Mucosa of rectum (tissue), 2 donors: ENCODE measurements around the gene XAB2.

ENCODE experiments used
- H3K27ac ChIP-seq, 2 donors: one replicate each; pipeline ENCODE4 v1.7.0; 2013; ENCODE audit warnings: inconsistent platforms in 2 of 2, low read depth in 2 of 2, low read length in 2 of 2
- H3K27me3 ChIP-seq, 2 donors: one replicate each; pipeline ENCODE4 v1.7.0; 2013; ENCODE audit warnings: low read length in 2 of 2; ENCODE audit not compliant: control insufficient read depth in 2 of 2, insufficient read depth in 2 of 2
- H3K36me3 ChIP-seq, 2 donors: one replicate each; pipeline ENCODE4 v1.7.0; 2013; ENCODE audit warnings: low read length in 2 of 2; ENCODE audit not compliant: control insufficient read depth in 2 of 2, insufficient read depth in 2 of 2
- H3K4me1 ChIP-seq, 2 donors: one replicate each; pipeline ENCODE4 v1.7.0; 2013; ENCODE audit warnings: low read length in 2 of 2, mild to moderate bottlenecking in 1 of 2; ENCODE audit not compliant: control insufficient read depth in 2 of 2, insufficient read depth in 2 of 2
- H3K4me3 ChIP-seq, 2 donors: one replicate each; pipeline ENCODE4 v1.7.0; 2013; ENCODE audit warnings: low read length in 2 of 2
- H3K9ac ChIP-seq, 2 donors: one replicate each; pipeline ENCODE4 v1.7.0; 2013; ENCODE audit warnings: low read length in 2 of 2, low read depth in 1 of 2, mild to moderate bottlenecking in 1 of 2
- H3K9me3 ChIP-seq, 2 donors: one replicate each; pipeline ENCODE4 v1.7.0; 2013; ENCODE audit warnings: low read length in 2 of 2; ENCODE audit not compliant: control insufficient read depth in 2 of 2
- donor health status: healthy.
- donor health status: Normal muscosa, but diverticular disease.

The XAB2 gene

GRCh38 chr19:7612282-7613274 lies 16.8 kb downstream of the XAB2 start:
- no peaks in the 10 kb centered on the region for H3K4me1 ChIP-seq
- H3K36me3 ChIP-seq, result peaks cover 23 to 28% of the 10 kb centered on the region in 2 donors
- H3K27ac ChIP-seq, result no peak overlapping the region
- no peaks in the 10 kb centered on the region for H3K27me3 ChIP-seq
- no peaks in the 10 kb centered on the region for H3K9me3 ChIP-seq
- H3K4me3 ChIP-seq, result no peak overlapping the region
- H3K9ac ChIP-seq, result no peak overlapping the region

GRCh38 chr19:7611541-7612279 lies 17.6 kb downstream of the XAB2 start:
- Histone ChIP-seq H3K27ac (no peak overlapping the region), H3K27me3 (no peaks in the 10 kb centered on the region), H3K9ac (no peak overlapping the region), H3K36me3 (peaks cover 17 to 23% of the 10 kb centered on the region in 2 donors), H3K9me3 (no peaks in the 10 kb centered on the region), H3K4me1 (no peaks in the 10 kb centered on the region), H3K4me3 (no peak overlapping the region)

- no peaks in the 10 kb centered on the region for H3K4me1 ChIP-seq
Measured at GRCh38 chr19:7610491-7611240, 18.7 kb downstream of the XAB2 start.

GRCh38 chr19:7607874-7608560 lies 21.3 kb downstream of the XAB2 start:
- Histone ChIP-seq H3K27ac (no peak overlapping the region), H3K27me3 (no peaks in the 10 kb centered on the region), H3K9me3 (no peaks in the 10 kb centered on the region), H3K4me1 (no peaks in the 10 kb centered on the region), H3K4me3 (no peak overlapping the region), H3K36me3 (peaks cover 20 to 21% of the 10 kb centered on the region in 2 donors), H3K9ac (no peak overlapping the region)

More at GRCh38 chr19:7610491-7611240, 18.7 kb downstream of the XAB2 start:
- Histone ChIP-seq H3K27ac (no peak overlapping the region), H3K9me3 (no peaks in the 10 kb centered on the region), H3K36me3 (peaks cover 20% of the 10 kb centered on the region in 2 donors), H3K4me3 (no peak overlapping the region), H3K27me3 (no peaks in the 10 kb centered on the region), H3K9ac (no peak overlapping the region)

- Histone ChIP-seq H3K4me3 (no peak overlapping the region), H3K27me3 (no peaks in the 10 kb centered on the region), H3K4me1 (no peaks in the 10 kb centered on the region)
Measured at GRCh38 chr19:7607212-7607873, 22.0 kb downstream of the XAB2 start.

GRCh38 chr19:7606289-7606688 lies 23.1 kb downstream of the XAB2 start:
- Histone ChIP-seq H3K36me3 (peaks cover 19 to 21% of the 10 kb centered on the region in 2 donors), H3K27ac (no peak overlapping the region), H3K9me3 (no peaks in the 10 kb centered on the region), H3K4me1 (no peaks in the 10 kb centered on the region), H3K9ac (no peak overlapping the region), H3K27me3 (no peaks in the 10 kb centered on the region), H3K4me3 (no peak overlapping the region)

More at GRCh38 chr19:7607212-7607873, 22.0 kb downstream of the XAB2 start:
- Histone ChIP-seq H3K36me3 (peaks cover 20 to 21% of the 10 kb centered on the region in 2 donors), H3K9me3 (no peaks in the 10 kb centered on the region), H3K9ac (no peak overlapping the region), H3K27ac (no peak overlapping the region)

- Histone ChIP-seq H3K4me1 (no peaks in the 10 kb centered on the region), H3K27me3 (no peaks in the 10 kb centered on the region), H3K36me3 (peaks cover 14 to 17% of the 10 kb centered on the region in 2 donors), H3K9me3 (no peaks in the 10 kb centered on the region), H3K4me3 (no peak overlapping the region), H3K9ac (no peak overlapping the region), H3K27ac (no peak overlapping the region)
Measured at GRCh38 chr19:7605490-7606222, 23.7 kb downstream of the XAB2 start.

- Histone ChIP-seq H3K27me3 (no peaks in the 10 kb centered on the region), H3K9ac (no peak overlapping the region), H3K27ac (no peak overlapping the region), H3K36me3 (peaks cover 5 to 10% of the 10 kb centered on the region in 2 donors), H3K4me1 (no peaks in the 10 kb centered on the region), H3K4me3 (no peak overlapping the region), H3K9me3 (no peaks in the 10 kb centered on the region)
Measured at GRCh38 chr19:7603919-7604318, 25.4 kb downstream of the XAB2 start.
